Activated B cell treated with CpG ODN at 0.5 μM for 24 hours (primary cell): Measurements from ENCODE around the gene PRKAG2. TPM values are rescaled to one million over a fixed set of nuclear protein-coding genes. Genes with fewer than 3 reads are reported as not detected.

Experiments used
- ATAC-seq: fragments of 200-7000 bp; cut with Tn5 transposase; one replicate; pipeline ENCODE4 v1.10.0; 2021; ENCODE audit warnings: low read depth, mild to moderate bottlenecking, moderate library complexity
- CTCF ChIA-PET: fragments of 350-600 bp; sonication (Branson Sonifier 250); formaldehyde crosslinking; loops from one replicate; lab custom pipeline; 2021; ENCODE audit warnings: antibody characterized with exemption; lab: Charles Lee
- POLR2A ChIA-PET: fragments of 350-600 bp; sonication (Branson Sonifier 250); formaldehyde crosslinking; loops from one replicate; lab custom pipeline; 2021; ENCODE audit warnings: antibody characterized with exemption; lab: Charles Lee
- DNase-seq: peaks from one replicate; pipeline ENCODE4 v3.0.0; 2022
- H3K27ac Mint-ChIP-seq: one replicate; pipeline ENCODE4 v1.8.0; 2020; ENCODE audit warnings: mixed read lengths
- H3K27me3 Mint-ChIP-seq: one replicate; pipeline ENCODE4 v1.8.0; 2021; ENCODE audit warnings: mixed read lengths
- H3K36me3 Mint-ChIP-seq: one replicate; pipeline ENCODE4 v1.8.0; 2021; ENCODE audit warnings: low read depth, mixed read lengths
- H3K4me1 Mint-ChIP-seq: one replicate; pipeline ENCODE4 v1.8.0; 2021; ENCODE audit warnings: mixed read lengths
- H3K4me3 Mint-ChIP-seq: one replicate; pipeline ENCODE4 v1.8.0; 2020; ENCODE audit warnings: mild to moderate bottlenecking, mixed read lengths
- H3K9me3 Mint-ChIP-seq: one replicate; pipeline ENCODE4 v1.8.0; 2020; ENCODE audit warnings: mixed read lengths
- CTCF ChIP-seq: fragments of 200-600 bp; IDR thresholded peaks from one replicate; pipeline ENCODE4 v1.8.0; 2022; ENCODE audit warnings: antibody characterized with exemption, mild to moderate bottlenecking
- intact Hi-C: fragments of 100-400 bp; cut with micrococcal nuclease; formaldehyde crosslinking; loops from one replicate; pipeline ENCODE4 v1.15.1; 2024
- total RNA-seq: library from RNA; stranded (reverse); gene quantifications from 2 replicates; pipeline ENCODE4 v1.2.3, GENCODE V29; 2022

PRKAG2 gene
- total RNA-seq, 1 donor from 2014 or later, result 19.7 TPM

- Mint-ChIP-seq H3K27me3 (peaks cover 26% of the 10 kb centered on the region), H3K27ac (no peak overlapping the region), H3K4me1 (no peaks in the 10 kb centered on the region), H3K4me3 (no peak overlapping the region), H3K9me3 (no peaks in the 10 kb centered on the region), H3K36me3 (no peaks in the 10 kb centered on the region)
- ChIA-PET POLR2A (no interaction called here), CTCF (no interaction called here)
- DNase-seq (no peak), ATAC-seq (no peak)
- intact Hi-C loops, result no loop called here
- TF ChIP-seq CTCF, result no peak
Observed at GRCh38 chr7:151905353-151905752, 28.4 kb upstream of the PRKAG2 start.

- DNase-seq (no peak), ATAC-seq (no peak)
- Mint-ChIP-seq H3K27me3 (peaks cover 35% of the 10 kb centered on the region), H3K36me3 (no peaks in the 10 kb centered on the region), H3K4me1 (no peaks in the 10 kb centered on the region), H3K27ac (no peak overlapping the region), H3K4me3 (no peak overlapping the region), H3K9me3 (no peaks in the 10 kb centered on the region)
- ChIA-PET CTCF (no interaction called here), POLR2A (no interaction called here)
- no peak for TF ChIP-seq CTCF
- intact Hi-C loops, result no loop called here
Observed at GRCh38 chr7:151904270-151904669, 27.4 kb upstream of the PRKAG2 start.

GRCh38 chr7:151903249-151904032, 26.5 kb upstream of the PRKAG2 start:
- Mint-ChIP-seq H3K9me3 (no peaks in the 10 kb centered on the region), H3K36me3 (no peaks in the 10 kb centered on the region), H3K4me3 (no peak overlapping the region), H3K27me3 (peaks cover 36% of the 10 kb centered on the region), H3K4me1 (no peaks in the 10 kb centered on the region), H3K27ac (no peak overlapping the region)
- CTCF ChIA-PET, result no interaction called here
- intact Hi-C loops, result no loop called here
- DNase-seq (no peak), ATAC-seq (no peak)
- TF ChIP-seq CTCF, result no peak
- POLR2A ChIA-PET, result no interaction called here

DNA sequence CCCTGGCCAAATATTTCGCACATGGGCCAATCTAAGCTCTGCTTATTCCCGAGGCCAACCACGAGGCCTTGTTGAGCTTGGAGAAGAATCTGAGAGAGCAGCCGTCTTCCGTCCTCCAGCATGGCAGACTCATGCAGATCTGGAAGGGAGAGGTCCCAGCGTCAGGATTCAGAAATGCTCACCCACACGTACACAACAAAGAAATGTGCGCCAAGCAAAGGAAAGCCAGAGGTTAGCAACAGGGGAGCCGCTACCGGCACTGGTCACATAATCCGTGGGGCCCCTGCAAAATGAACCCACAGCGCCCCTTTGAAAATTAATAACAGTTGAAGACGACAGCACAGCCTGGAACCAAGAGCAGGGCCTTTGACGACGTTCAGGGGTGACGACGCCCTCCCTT, 25.4 kb upstream of the PRKAG2 start:
- no peaks in the 10 kb centered on the region for H3K36me3 Mint-ChIP-seq
- intact Hi-C loops, result no loop called here
- CTCF ChIA-PET, result no interaction called here
- no peak overlapping the region for H3K4me3 Mint-ChIP-seq
- H3K27ac Mint-ChIP-seq, result no peak overlapping the region
- POLR2A ChIA-PET, result no interaction called here
- H3K4me1 Mint-ChIP-seq, result no peaks in the 10 kb centered on the region
- DNase-seq, result no peak
- peaks cover 28% of the 10 kb centered on the region for H3K27me3 Mint-ChIP-seq
- H3K9me3 Mint-ChIP-seq, result no peaks in the 10 kb centered on the region
- ATAC-seq, result no peak
- no peak for TF ChIP-seq CTCF

- peaks cover 27% of the 10 kb centered on the region for H3K27me3 Mint-ChIP-seq
- ATAC-seq, result no peak
- no peaks in the 10 kb centered on the region for H3K4me1 Mint-ChIP-seq
Observed at GRCh38 chr7:151901828-151902227, 24.9 kb upstream of the PRKAG2 start.

More at GRCh38 chr7:151901828-151902227, 24.9 kb upstream of the PRKAG2 start:
- Mint-ChIP-seq H3K27ac (no peak overlapping the region), H3K4me3 (no peak overlapping the region), H3K36me3 (no peaks in the 10 kb centered on the region), H3K9me3 (no peaks in the 10 kb centered on the region)
- ChIA-PET POLR2A (no interaction called here), CTCF (no interaction called here)
- no peak for DNase-seq
- no peak for TF ChIP-seq CTCF
- intact Hi-C loops, result no loop called here
